RPMI8226 (cell line): ENCODE data around the gene ITIH1.
"Not testable (repeated sequence)": the region's sequence is repeated elsewhere in the genome, so short reads cannot be mapped to it uniquely, and the experiment has no call there.

ENCODE experiments used
- DNase-seq: peaks from one replicate; pipeline ENCODE4 v3.0.0-alpha.2; 2015

Gene ITIH1

GRCh38 chr3:52774901-52775864, 2.2 kb upstream of the ITIH1 start:
- peak; percentile 80 for DNase-seq

- DNase-seq, result no peak
Measured at GRCh38 chr3:52775877-52776276, 1.5 kb upstream of the ITIH1 start.

- DNase-seq, result not testable (repeated sequence)
Measured at GRCh38 chr3:52776486-52776885, 913 bp upstream of the ITIH1 start.

- DNase-seq, result no peak
Measured at GRCh38 chr3:52777959-52778805, 783 bp downstream of the ITIH1 start.

GRCh38 chr3:52779011-52779836, 1.8 kb downstream of the ITIH1 start:
- peak; percentile 24 for DNase-seq

GRCh38 chr3:52779837-52780585, 2.6 kb downstream of the ITIH1 start:
- no peak for DNase-seq

GRCh38 chr3:52781741-52782140, 4.3 kb downstream of the ITIH1 start:
- no peak for DNase-seq

- DNase-seq, result no peak
Measured at GRCh38 chr3:52782412-52783210, 5.2 kb downstream of the ITIH1 start.

- DNase-seq, result no peak
Measured at GRCh38 chr3:52783211-52783555, 5.8 kb downstream of the ITIH1 start.

GRCh38 chr3:52784021-52784621, 6.7 kb downstream of the ITIH1 start:
- DNase-seq, result no peak

- DNase-seq, result no peak
Measured at GRCh38 chr3:52784931-52785590, 7.7 kb downstream of the ITIH1 start.

- no peak for DNase-seq
Measured at GRCh38 chr3:52786330-52787215, 9.2 kb downstream of the ITIH1 start.

GRCh38 chr3:52787246-52787645, 9.8 kb downstream of the ITIH1 start:
- DNase-seq, result no peak

- no peak for DNase-seq
Measured at GRCh38 chr3:52787672-52788625, 10.6 kb downstream of the ITIH1 start.

GRCh38 chr3:52788890-52789745, 11.7 kb downstream of the ITIH1 start:
- DNase-seq, result no peak

GRCh38 chr3:52789746-52790040, 12.3 kb downstream of the ITIH1 start:
- no peak for DNase-seq

GRCh38 chr3:52790337-52790736, 12.9 kb downstream of the ITIH1 start:
- no peak for DNase-seq
